Measurements from ENCODE around the gene MLST8.

MLST8 gene, protein sequence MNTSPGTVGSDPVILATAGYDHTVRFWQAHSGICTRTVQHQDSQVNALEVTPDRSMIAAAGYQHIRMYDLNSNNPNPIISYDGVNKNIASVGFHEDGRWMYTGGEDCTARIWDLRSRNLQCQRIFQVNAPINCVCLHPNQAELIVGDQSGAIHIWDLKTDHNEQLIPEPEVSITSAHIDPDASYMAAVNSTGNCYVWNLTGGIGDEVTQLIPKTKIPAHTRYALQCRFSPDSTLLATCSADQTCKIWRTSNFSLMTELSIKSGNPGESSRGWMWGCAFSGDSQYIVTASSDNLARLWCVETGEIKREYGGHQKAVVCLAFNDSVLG

GRCh38 chr16:2205104-2205966, at the start of gene MLST8:
Gene MLST8 (plus strand): TSS chr16:2205454. CDS start chr16:2206086, 632 bp downstream.
- FAIRE-seq, result no peak

GRCh38 chr16:2155977-2156848, 49.0 kb upstream of the MLST8 start:
- FAIRE-seq, result no peak

- no peak for FAIRE-seq
Observed at GRCh38 chr16:2156849-2157224, 48.4 kb upstream of the MLST8 start.

GRCh38 chr16:2157480-2158261, 47.6 kb upstream of the MLST8 start:
- FAIRE-seq, result no peak

- no peak for FAIRE-seq
Observed at GRCh38 chr16:2158262-2158638, 47.0 kb upstream of the MLST8 start.

DNA sequence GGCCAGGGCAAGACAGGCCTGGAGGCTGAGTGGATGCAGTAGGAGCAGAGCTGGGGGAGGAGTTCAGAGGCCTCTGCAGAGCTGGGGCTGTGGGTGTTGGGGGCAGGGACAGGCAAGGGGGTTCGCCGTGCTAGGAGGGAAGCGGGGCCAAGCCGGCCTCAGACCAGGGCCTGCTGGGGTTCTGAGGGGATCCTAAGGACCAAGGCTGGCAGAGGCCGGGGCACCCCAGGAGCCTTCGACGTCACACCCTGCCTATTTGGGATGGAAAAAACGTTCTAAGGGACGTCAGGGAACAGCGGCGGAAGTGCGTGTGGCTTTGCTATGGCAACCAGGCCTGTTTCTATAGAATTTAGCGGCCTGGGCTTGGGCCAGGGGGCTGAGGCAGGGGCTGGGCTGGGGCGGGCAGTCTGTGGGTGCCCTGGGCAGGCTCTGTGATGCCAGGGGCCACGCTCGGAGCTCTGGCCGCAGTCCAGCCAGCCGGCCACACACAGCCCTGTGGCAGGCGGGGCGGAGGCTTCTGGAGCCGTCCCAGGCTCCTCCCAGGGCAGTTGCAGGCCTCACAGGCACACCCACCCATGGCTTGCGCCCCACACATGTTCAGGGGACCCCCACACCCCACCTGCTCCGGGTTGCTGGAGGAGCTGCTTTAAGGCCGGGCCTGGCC, 45.9 kb upstream of the MLST8 start:
- FAIRE-seq, result no peak

- no peak for FAIRE-seq
Observed at GRCh38 chr16:2160915-2161551, 44.2 kb upstream of the MLST8 start.

GRCh38 chr16:2161911-2162310, 43.3 kb upstream of the MLST8 start:
- no peak for FAIRE-seq

- no peak for FAIRE-seq
Observed at GRCh38 chr16:2162676-2163118, 42.6 kb upstream of the MLST8 start.

- FAIRE-seq, result no peak
Observed at GRCh38 chr16:2163211-2163881, 41.9 kb upstream of the MLST8 start.

DNA sequence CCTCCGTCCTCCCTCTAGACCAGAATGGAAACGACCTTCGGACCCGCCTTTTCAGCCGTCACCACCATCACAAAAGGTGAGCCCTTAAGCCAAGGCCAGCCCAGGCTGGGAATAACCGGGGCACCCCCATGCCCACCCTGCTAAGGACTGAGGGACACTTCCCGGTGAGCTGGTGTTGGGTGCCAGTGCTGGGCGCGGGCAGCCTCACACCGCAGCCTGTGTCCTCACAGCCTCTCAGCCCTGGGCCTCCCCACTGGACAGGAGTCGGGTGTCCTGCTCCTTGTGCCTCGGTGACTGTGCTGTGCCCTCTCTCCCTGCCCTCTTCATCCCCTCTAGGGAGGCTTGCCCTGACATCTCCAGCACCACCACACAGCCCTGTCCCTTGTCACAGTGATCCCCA, 39.4 kb upstream of the MLST8 start:
- no peak for FAIRE-seq

DNA sequence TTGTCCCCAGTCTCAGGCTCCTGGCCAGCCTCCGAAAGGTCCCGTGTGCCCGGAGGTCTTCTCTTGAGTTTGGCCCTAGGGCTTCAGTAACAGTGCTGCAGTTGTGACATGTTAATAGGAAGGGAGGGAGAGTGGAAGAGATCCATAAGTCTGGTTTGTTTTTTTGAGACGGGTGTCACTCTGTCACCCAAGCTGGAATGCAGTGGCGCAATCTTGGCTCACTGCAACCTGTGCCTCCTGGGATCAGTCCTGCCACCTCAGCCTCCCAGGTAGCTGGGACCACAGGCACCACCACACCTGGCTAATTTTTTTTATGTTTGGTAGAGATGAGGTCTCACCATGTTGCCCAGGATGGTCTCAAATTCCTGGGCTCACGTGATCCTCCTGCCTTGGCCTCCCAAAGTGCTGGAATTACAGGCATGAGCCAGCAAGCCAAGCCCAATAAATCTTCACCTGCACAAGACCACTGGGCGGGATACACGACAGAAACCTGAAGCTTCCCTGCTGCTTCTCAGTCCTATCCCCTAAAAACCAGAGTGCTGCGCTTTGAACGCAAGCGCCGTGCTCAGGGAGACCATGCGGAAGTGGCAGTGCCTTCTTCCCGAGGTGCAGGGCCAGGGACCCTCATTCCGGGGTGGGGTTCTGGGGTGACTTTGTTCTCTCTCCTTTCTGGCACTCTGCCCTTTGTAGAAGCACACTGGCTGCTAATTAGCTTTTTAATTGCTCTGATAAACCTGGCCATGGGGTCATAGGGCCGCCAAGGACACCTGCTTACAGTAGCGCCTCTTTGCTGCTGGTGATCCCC, 38.8 kb upstream of the MLST8 start:
- FAIRE-seq, result no peak

DNA sequence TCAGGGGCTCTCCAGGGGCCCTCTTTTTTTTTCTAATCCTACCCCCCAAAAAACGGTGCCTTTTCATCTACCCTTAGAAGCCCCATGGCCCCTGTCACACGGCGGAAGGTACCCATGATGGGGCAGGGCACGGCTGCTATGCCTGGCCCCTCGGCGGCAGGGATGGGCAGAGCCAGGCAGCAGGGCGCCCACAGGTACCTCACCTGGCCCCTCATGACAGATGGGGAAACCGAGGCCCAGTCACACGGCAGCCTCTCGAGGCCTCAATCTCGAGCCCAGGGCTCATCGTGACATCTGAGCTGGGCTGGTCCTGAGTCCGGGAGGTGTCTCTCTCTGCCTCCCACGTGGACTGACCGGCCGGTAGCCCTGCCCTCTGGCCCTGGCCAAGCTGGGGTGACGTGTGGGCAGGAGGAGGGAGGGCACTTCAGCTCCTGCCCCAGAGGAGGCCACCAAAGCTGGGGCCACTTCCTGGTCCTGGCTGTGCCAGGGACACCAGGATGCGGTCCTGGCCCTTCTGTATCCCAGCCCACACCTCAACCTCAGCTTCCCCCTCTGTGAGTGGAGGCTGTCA, 38.1 kb upstream of the MLST8 start:
- FAIRE-seq, result no peak

DNA sequence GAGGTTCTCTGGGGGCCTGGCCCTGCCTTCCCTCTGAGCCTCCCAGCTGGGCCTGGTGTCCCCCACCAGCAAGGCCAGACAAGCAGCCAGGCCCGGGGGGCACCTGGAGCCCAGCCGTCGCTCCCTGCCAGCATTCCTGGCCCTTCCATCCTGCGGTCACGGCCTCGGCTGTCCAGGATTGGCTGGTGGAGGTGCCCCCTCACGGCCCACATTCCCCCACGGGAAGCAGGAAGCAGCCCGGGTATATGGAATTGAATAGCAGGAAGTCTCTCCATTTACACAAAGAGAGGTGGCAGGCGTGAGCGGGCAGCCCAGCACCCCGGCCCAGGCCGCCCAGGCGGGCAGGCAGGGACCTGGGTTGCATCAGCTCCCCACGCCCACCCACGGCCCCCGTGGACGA, 35.2 kb upstream of the MLST8 start:
- FAIRE-seq, result no peak

GRCh38 chr16:2170587-2171435, 34.4 kb upstream of the MLST8 start:
- FAIRE-seq, result no peak

GRCh38 chr16:2171601-2172178, 33.6 kb upstream of the MLST8 start:
- no peak for FAIRE-seq

DNA sequence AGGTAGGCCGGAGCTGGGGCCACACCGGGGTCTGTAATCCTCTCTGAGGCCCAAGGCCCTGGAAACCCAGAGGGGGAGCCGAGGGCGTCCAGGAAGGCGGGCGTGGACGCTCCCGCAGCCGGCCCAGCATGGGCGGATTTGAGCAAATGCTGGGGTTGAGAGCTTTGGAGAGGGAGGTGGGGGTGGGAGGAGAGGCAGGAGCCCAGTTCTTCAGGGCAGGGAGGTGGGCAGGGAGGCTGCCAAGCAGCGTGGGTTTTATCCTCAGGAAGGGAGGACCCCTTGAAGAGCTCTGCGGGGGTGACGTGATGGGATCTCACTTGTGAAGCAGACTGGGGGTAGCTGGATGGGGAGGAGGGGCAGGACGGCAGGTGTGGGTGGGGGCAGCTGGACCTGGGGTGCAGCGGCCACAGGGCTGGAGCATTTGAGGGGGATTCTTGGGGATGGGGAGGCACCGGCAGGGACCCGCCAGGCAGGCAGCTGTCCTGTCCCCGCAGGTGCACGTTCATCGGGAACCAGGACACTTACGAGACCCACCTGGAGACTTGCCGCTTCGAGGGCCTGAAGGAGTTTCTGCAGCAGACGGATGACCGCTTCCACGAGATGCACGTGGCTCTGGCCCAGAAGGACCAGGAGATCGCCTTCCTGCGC, 32.4 kb upstream of the MLST8 start:
- no peak for FAIRE-seq

DNA sequence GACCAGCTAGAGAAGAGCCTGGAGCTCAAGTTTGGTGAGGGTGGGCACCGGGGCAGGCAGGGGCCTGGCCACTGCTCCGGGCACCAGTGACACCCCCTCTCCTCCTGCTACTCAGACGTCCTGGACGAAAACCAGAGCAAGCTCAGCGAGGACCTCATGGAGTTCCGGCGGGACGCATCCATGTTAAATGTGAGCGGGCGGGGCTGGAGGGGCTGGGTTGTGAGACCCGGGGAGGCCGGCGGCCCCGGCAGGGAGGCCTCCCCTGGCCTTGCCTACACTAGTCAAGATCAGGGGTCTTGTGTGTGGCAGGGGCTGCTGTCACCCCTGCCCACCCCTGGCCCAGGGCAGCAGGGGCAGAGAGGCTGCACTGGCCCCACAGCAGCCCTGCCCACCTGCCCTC, 31.9 kb upstream of the MLST8 start:
- no peak for FAIRE-seq

All from TTC549 (cell line).